M059J (cell line): Measurements from ENCODE around the gene RFESD. TPM values are rescaled to one million over a fixed set of nuclear protein-coding genes. Genes with fewer than 3 reads are reported as not detected.
A peak's percentile ranks its signal among the peaks of the same experiment; 100 is the strongest.
"Not testable (repeated sequence)": the region's sequence is repeated elsewhere in the genome, so short reads cannot be mapped to it uniquely, and the experiment has no call there.

ENCODE experiments used
- DNase-seq: peaks from one replicate; pipeline ENCODE4 v3.0.0-alpha.2; 2012; ENCODE audit warnings: low read depth
- total RNA-seq: library from RNA; depleted of rRNA; stranded (reverse); fragments of >200 nt; shearing (Covaris generic); gene quantifications from 2 replicates; pipeline ENCODE4 v1.2.3, GENCODE V29; 2014

The RFESD gene
- total RNA-seq, 1 experiment from 2014 or later: 1.7 TPM

DNA sequence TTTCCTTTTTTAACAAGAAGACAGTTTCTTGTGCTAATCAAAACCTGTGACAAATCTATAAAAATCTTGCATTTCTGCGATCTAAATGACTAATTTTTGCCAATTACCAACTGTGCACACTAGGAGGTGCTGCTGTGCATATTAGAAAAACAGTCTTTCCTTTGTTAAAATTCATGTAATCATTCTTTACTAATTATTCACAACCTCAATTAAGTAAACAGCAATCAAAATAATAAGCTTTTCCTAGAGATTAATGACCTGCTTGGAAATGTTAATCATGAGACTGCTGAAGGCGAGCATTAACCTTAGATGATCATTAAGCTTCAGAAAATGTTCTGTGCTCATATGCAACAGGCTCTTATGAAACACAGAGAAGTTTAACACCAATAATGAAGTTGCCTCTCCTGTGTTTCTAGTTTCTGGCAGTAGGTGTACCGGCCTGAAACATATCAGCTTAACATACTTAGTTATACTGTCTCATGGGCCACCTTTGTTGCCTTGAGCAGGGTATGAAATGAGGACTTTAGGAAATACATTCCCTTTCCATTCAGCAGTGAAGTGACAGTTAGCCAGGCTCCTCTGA lies 17.7 kb downstream of the RFESD start:
- peak; percentile 49 for DNase-seq

DNA sequence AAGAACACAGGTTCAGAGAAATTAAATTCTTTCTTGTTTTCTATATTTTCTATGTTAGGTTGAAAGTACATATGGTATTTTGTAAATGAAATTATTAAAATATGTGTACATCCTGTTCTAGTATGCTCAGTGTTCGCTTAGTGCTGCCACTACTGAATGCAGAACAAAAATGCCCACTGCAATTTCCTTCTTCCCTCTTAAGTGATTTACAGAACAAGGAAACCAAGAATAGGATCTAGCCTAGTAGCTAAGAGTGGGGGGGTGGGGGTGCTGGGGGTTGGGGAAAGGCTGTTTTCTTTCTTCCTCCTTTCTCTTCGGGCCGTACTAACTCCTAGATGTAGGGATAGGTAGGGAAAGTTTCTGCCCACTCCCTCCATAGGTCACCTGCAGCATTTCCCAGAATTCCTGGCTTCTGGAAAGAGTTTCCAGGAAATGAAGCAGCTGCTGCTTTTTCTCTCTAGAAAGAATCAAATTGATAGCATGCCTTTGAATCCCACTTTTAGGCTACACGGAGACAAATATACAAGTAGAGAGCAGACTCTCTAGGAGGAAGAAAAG lies 20.6 kb downstream of the RFESD start:
- no peak for DNase-seq

DNA sequence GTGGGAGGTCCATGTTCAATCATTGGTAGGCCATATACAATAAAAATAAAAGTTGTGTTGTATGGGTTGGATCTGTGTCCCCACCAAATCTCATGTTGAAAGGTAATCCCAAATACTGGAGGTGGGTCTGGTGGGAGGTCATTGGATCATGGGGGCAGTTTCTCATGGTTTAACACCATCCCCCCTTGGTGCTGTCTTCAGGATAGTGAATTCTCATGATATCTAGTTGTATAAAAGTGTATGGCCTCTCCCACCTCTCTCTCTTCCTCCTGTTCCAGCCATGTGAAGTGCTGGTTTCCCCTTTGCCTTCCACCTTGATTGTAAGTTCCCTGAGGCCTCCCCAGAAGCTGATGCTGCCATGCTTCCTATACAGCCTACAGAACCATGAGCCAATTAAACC lies 21.1 kb downstream of the RFESD start:
- DNase-seq: no peak

DNA sequence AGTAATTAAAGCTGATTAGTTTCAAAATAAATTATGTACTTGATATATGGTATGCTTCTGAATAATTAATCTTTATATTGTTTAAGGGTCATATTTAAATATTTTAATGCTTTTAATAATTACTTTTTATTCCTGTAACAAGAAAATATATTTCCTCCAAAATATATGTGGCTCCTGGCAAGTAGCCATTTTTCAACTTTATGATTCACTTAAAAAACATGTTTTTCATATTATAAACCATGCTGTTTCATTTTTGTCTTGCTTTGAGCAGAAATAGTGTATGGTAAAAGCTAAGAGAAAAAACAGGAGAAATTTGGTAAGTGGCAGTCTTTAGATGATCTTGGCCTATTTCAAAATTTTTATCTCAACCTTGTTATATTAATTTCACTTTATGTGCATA lies 21.6 kb downstream of the RFESD start:
- DNase-seq: no peak

DNA sequence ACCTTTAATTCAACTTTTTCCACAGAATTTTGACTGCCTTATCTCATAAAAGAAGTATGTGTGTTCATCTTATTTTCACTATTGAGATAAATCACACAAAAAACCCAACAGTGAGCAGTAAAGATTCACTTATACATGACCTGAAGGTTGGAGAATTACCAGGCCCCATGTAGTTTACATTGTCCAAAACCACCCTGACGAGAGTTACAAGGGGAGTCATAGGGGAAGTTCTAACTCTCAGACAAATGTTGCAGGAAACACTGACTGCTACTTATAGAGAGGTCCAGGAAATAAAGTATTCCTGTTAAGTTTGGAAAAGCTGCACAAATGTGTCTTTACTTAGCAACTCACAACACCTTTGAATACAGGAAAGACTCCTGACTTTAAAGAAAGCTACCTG lies 22.2 kb downstream of the RFESD start:
- DNase-seq: no peak

DNA sequence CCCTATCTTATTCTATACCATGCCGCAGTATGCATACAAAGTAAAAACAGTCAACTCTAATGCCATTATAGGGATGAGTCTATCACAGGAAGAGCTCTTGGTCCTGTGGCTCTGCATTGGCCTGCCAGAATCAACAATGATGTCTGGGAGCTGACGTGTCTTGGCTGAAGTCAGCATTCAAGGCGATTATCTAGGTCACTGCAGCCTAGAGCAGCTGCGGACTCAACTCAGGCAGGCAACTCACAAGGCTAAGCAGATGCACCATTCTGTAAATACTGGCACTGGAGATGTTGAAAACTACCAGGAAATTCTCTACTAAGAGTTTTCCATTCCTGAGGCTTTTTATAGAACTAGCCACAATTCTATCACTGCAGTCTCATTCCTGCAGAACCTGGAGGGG lies 23.0 kb downstream of the RFESD start:
- peak; percentile 90 for DNase-seq

DNA sequence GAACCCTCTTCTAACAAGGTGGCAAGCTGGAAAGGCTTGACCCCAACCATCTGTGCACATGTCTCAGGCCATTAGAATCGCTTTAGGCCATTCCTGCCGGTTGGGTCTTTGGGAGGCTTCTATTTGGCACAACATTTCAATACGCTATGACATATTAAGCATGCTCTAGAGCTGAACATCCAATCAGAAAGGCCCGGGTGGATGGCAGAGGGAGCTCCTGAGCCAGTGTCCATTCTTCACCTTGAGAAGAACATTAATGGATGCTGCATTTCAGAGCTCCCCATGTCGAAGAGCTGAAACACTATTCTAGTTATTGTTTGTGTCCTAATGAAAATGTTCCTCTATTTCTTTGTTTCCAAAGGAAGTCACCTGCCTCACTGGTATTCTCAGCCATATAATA lies 23.4 kb downstream of the RFESD start:
- DNase-seq: peak; percentile 12

DNA sequence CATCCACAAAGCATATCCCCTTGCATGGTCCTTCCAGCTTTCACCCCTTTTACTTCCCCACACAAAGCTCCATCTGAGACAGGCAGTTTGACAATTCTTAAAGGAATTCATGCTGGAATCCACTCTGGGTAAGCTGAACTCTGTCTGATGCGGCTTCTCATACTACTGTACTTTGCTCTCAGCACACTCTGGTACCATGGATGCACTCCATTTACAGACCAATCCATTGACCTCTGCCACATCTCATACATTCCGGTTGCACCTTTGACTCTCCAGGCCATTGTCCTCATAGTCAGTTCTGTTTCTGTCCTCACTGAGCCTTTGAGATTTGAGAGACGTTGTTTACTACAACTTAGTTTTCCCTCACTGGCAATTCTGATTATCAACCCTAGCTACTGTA lies 24.0 kb downstream of the RFESD start:
- no peak for DNase-seq

DNA sequence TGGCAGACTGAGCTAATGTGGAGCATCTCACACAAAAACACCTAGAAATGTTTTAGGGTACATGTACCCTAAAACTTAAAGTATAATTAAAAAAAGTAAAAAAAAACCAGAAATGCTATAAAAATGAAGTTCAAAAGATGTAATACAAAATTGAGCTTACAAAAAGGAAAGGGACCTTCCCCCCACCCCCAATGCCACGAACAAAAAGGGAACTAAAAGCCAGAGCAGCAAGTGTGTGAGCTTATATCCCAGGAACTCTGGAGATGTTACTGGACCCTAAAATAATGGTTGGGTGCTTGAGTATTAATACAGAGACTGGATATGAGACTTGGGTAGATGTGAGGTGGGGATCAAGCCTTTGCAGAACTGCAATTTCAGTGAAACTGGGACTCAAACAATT lies 25.2 kb downstream of the RFESD start:
- DNase-seq: no peak

DNA sequence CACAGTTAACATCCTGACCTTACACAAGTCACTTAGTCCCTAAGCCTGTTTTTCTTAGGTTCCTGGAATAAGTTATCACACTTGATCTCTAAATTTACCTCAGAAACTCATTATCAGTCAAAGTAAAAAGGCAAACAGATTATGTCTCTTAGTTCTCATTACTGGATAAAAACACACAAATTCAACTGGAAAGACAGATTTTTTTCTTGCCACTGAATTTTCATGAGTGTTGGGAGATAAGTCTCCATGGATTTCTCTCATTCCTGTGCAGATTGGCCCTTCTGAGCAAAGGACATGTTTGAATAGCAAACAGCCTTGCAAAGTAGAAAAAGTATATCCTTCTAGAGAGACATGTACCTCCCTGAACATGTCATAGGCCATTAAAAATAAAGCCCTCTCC lies 26.1 kb downstream of the RFESD start:
- no peak for DNase-seq

DNA sequence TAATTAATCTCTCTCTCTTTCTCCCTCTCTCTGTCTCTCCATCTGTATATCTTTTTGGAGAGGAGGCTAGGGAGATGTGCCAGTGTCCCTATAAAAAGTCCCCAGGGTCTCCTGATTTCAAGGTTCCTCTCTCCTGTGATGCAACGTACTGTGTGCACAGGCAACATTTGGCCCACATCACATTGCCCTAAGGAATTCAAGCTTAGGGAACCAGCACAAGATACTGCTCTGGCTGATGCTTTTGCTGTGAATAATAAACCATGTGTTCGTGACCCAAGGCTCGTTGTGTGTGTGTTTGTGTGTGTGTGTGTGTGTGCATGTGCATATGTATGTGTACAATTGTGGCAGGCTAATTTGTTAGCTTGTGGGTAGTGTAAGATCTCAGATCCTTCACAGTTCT lies 26.5 kb downstream of the RFESD start:
- DNase-seq: no peak

DNA sequence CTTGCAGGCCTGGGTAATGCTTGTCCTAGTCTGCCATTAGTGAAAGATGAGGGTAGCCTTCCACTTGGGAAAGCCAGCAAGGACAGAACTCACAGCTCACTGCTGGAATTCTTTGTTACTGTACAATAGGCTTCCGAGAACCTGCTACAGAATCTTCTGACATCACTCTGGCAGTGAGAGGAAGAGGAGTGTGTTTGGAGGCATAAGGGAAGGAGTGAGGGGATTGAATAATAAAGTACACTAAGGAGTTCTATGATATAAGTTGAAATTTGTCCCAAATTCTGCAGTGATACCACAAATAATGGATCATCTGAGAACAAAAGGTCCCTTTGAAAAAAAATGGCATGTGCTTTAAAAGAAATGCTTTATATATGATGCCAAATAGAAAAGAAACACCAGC lies 36.3 kb downstream of the RFESD start, which contains the start of gene SPATA9:
TSS of gene SPATA9 (minus strand) at position 101 of the 400 bp plus-strand sequence. CDS start 137 bp downstream, outside the sequence.
- no peak for DNase-seq

DNA sequence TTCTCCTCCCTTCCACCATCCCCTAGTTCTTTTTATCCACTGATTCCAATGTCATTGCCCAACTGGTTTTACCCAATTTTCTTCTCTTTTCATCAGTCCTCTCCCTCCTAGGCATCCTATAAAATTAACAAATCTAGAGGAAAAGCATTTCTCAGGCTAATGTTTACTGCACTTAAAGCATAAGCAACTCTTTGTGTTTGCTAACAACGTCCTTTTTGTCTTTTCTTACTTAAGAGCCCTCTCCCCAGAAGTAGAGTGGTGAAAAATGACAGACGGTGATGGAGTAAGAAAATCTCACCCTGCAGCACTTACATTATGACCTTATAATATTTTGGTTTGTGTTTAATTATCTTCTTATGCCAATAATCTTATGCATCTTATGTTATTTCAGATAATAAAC lies 37.8 kb downstream of the RFESD start:
- no peak for DNase-seq

DNA sequence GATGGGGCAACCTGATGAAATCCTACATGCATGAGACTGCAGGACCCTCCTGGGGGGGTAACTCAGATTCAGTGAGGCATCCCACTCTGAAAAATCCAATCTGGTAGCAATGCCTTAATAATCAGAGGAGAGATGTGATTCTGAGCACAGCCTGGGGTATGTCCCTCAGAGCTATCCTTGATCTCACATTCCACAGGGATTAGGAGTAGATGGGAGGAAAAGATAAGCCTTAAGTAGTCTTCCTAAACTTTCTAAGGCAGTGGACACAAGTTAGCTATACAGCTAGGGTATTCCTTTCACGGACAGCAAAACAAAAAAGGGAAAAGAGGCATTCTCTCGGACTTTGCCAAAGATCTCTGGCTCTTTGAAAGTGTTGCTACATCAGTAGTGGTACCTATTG lies 40.1 kb downstream of the RFESD start:
- DNase-seq: peak; percentile 62

DNA sequence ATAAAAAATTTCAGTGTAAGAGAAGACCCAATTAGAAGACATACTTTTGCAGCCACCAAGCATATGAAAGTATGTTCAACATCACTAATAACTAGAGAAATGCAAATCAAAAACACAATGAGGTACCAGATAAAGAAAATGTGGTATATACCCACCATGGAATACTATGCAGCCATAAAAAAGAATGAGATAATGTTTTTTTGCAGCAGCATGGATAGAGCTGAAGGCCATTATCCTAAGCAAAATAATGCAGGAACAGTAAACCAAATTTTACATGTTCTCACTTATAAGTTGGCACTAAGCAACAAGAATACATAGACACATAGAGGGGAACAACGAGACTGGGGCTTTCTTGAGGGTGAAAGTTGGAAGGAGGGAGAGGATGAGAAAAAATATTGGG lies 43.1 kb downstream of the RFESD start:
- DNase-seq: no peak

DNA sequence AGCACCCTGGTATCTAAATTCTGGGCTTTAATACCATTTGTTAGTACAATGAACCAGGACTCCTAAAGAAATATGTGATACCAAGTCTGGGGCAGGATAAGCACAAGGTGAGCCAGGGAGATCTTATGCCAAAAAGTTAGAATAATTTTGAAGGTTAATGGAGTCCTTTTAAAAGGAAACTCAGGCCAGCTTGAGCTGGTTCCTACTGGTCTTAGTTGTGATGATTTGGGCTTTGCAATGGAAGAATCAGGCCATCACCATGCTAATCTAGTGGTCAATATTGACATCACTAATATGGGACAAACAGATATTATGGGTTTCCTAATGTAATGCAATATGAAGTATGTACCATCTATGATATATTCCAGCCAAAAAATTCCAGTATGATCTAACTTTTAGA lies 43.8 kb downstream of the RFESD start:
- no peak for DNase-seq

DNA sequence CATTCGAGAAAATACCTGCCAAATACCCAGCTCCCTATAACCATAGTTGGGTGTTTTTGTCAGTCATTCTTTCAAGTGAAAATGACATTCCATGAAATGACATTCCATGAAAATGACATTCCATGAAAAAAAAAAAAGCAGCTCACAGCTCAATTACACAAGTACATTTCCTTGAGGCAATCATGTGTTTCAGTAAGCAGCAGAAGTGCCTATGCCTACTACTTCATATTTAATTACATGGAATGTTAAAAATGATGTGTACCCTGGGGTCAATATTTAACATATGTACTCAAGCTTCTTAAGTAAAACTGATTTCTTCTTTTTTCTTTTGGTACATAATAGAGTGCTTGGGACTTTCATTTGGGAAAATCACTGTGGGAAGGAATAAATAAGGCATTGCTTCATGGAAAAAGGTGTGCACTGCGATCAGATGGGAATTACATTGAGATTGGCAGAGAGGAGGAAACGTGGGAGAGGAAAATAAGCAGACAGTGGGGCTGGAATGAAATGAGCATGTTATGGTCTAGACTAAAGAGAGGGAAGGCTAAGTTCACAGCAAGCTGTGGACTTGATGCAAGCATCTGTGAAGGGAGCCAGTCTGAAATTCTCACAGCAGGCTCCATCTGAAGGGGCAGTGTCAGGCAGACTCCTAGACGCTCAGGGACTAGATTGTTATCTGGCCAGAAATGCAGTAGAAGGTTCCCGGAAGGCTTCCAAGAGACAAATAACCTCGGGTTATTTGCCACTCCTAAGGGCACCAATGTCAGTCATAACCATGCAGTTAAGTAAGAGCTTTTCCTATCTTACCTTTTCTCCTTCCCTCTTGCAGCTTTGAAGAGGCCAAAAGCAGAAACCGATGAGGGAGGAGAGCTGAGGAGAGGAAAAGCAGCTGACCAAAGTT lies 51.5 kb downstream of the RFESD start:
- peak; percentile 74 for DNase-seq

DNA sequence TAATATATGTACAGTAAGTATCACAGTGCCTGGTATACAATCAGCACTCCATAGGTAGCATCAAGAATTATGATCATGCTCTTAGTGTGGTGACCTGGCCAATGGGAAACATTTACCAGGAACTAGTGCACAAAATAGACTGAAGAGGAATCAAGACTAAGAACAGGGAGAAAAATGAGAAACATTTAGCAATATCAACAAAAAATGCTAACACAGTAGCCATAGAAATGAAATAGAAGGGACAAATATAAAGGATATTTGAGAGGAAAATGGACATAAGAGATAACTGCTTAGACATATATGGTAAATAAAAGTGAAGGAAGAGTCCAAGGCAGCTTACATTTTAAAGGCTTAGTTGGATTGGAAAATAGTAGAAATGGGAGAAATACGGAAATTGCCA lies 52.8 kb downstream of the RFESD start:
- no peak for DNase-seq

DNA sequence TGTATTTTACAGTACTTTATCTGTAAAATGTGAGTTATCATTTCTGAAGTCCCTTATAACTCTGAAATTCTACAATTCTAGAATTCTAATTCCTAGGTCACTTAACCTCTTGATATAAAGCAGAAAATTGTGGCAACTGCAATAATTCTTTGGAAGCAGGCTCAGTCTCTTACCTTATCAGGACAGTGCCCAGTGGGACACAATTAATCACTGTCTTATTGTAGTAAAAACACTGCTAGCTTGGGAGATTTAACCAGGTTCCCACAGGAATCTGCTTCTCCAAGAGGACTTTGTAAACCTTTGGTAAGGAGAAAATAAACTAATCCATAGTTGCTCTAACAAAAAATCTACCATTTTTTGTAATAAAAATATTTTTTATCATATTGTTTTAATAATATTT lies 54.5 kb downstream of the RFESD start:
- no peak for DNase-seq

DNA sequence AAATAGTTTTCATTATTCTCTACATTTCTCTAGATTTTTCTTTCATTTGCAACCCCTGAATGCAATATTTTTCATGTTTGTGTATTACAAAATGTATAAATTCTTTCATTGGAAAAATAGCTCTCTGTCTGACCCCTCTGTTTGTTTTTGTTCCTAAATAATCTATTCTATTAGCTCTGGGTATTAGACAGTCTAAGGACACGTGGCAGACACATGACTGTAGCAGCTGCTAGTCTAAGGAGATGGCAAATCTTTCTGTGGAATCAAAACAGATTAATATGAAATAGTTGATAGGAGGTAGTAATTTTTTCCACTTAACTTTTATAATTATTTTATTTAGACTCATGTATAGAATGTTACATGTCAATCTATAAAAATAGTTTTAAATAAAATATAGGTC lies 57.6 kb downstream of the RFESD start:
- DNase-seq: no peak

DNA sequence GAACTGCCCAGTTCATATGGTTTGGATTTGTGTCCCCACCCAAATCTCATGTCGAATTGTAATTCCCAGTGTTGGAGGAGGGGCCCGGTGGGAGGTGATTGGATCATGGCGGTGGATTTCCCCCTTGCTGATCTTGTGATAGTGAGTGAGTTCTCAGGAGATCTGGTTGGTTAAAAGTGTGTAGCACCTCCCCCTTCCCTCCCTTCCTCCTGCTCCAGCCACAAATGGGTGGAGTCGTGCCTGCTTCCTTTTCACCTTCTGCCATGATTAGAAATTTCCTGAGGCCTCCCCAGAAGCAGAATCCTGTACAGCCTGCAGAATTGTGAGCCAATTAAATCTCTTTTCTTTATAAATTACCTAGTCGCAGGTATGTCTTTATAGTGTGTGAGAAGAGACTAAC lies 59.6 kb downstream of the RFESD start:
- not testable (repeated sequence) for DNase-seq

DNA sequence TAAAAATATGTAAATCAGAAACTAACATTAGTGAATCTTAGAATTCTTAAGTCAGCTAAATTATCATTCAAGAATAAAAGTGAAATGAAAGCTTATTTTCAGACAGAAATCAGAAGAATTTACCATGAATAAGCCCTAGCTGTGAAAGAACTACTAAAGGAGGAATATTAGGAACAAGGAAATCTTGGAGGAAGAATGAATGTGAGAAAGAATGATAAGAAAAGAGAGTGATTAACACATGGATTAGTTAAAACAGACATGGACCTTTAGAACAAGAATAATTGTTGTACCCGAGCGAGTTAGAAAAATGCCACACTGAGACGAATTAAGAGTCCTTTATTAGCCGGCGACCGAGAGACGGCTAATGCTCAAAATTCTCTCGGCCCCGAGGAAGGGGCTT lies 60.5 kb downstream of the RFESD start:
- no peak for DNase-seq
